ENCODE results near the gene DGLUCY. TPM values are rescaled to one million over a fixed set of nuclear protein-coding genes. Genes with fewer than 3 reads are reported as not detected.

Gene DGLUCY
- total and polyA plus RNA-seq, 2 of the 13 experiments (the other 11 are each of a cell fraction or from before 2014, with no cell fraction given) = 14.8 to 36.3 TPM

DNA sequence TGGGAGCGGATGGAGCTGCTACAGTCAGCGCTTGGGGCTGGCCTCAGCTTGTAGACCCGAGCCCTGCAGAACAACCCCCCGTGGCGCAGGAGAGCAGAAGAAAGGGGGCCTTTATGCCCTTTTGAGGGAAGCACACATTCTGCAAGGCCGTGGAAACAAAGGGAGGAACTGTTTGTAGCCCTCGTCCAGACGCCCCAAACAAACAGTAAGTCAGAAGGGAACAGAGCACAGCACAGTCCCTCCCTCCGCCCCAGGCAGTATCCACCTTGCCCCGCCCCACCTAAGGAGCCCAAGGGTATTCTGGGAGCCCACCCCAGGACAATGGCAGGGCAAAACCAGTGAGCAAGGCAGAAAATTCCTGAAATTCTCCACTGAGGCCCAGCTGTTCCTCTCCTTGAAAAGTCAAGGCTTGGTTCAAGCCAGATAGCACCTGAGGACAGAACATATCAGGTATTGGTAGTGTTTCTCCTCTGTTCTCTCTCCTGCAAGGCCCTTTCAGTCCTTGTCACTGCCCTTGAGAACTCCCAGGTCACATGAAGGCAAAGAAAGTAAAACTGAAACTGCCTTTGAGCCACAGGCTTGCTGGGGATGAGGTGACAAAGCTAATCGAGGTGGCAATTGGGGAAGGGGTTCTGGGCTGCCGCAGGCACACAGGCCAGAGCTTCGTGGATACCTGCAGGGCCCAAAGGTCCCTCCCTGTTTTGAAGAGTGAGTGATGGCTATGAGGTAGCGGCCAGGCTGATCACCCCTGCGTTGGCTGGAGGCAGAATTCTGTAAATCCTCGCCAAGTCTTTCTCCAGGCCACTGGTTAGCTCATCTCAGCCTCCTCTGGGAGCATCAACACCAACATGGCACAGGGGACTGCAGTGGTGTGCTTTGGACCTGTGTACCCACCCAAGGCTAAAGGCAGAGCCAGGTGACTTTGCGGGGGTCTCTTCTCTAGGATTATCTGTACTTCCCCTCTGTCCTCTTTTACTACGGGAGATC, 499 bp downstream of the DGLUCY start (continued):
- peak; percentile 82; the same call in 1 of the 2 replicates for TF ChIP-seq ZNF343 (CRISPR knock-in tag; IDR thresholded peaks at IDR 0.05)
- peak; percentile 41; the same call in 1 of the 2 replicates for TF ChIP-seq ZNF501 (CRISPR knock-in tag; IDR thresholded peaks at IDR 0.05)
- no peak for TF ChIP-seq JUNB (CRISPR knock-in tag; IDR thresholded peaks at IDR 0.05; ENCODE audit: borderline replicate concordance)
- TF ChIP-seq HOXD1 (CRISPR knock-in tag; IDR thresholded peaks at IDR 0.05) = no peak
- TF ChIP-seq PAX8 (CRISPR knock-in tag; IDR thresholded peaks at IDR 0.05; ENCODE audit: borderline replicate concordance) = no peak
- no peak for TF ChIP-seq ZBTB20 (CRISPR knock-in tag; IDR thresholded peaks at IDR 0.05; ENCODE audit: borderline replicate concordance, low read depth)
- peak; percentile 23; the same call in 1 of the 2 replicates for TF ChIP-seq ZNF878 (CRISPR knock-in tag; IDR thresholded peaks at IDR 0.05)
- peak; percentile 73 for TF ChIP-seq YEATS4 (CRISPR knock-in tag; IDR thresholded peaks at IDR 0.05; ENCODE audit: borderline replicate concordance)
- TF ChIP-seq KMT2B (CRISPR knock-in tag; IDR thresholded peaks at IDR 0.05) = peak; percentile 13
- TF ChIP-seq, protein P1, sequence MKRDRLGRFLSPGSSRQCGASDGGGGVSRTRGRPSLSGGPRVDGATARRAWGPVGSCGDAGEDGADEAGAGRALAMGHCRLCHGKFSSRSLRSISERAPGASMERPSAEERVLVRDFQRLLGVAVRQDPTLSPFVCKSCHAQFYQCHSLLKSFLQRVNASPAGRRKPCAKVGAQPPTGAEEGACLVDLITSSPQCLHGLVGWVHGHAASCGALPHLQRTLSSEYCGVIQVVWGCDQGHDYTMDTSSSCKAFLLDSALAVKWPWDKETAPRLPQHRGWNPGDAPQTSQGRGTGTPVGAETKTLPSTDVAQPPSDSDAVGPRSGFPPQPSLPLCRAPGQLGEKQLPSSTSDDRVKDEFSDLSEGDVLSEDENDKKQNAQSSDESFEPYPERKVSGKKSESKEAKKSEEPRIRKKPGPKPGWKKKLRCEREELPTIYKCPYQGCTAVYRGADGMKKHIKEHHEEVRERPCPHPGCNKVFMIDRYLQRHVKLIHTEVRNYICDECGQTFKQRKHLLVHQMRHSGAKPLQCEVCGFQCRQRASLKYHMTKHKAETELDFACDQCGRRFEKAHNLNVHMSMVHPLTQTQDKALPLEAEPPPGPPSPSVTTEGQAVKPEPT (CRISPR knock-in tag; IDR thresholded peaks at IDR 0.05; ENCODE audit: low read depth) = peak; percentile 75
- TF ChIP-seq, protein P2, sequence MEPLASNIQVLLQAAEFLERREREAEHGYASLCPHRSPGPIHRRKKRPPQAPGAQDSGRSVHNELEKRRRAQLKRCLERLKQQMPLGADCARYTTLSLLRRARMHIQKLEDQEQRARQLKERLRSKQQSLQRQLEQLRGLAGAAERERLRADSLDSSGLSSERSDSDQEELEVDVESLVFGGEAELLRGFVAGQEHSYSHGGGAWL (CRISPR knock-in tag; IDR thresholded peaks at IDR 0.05) = 0 out of 2 replicates have a peak, but pooled peaks have one; percentile 43
- TF ChIP-seq, protein P3, sequence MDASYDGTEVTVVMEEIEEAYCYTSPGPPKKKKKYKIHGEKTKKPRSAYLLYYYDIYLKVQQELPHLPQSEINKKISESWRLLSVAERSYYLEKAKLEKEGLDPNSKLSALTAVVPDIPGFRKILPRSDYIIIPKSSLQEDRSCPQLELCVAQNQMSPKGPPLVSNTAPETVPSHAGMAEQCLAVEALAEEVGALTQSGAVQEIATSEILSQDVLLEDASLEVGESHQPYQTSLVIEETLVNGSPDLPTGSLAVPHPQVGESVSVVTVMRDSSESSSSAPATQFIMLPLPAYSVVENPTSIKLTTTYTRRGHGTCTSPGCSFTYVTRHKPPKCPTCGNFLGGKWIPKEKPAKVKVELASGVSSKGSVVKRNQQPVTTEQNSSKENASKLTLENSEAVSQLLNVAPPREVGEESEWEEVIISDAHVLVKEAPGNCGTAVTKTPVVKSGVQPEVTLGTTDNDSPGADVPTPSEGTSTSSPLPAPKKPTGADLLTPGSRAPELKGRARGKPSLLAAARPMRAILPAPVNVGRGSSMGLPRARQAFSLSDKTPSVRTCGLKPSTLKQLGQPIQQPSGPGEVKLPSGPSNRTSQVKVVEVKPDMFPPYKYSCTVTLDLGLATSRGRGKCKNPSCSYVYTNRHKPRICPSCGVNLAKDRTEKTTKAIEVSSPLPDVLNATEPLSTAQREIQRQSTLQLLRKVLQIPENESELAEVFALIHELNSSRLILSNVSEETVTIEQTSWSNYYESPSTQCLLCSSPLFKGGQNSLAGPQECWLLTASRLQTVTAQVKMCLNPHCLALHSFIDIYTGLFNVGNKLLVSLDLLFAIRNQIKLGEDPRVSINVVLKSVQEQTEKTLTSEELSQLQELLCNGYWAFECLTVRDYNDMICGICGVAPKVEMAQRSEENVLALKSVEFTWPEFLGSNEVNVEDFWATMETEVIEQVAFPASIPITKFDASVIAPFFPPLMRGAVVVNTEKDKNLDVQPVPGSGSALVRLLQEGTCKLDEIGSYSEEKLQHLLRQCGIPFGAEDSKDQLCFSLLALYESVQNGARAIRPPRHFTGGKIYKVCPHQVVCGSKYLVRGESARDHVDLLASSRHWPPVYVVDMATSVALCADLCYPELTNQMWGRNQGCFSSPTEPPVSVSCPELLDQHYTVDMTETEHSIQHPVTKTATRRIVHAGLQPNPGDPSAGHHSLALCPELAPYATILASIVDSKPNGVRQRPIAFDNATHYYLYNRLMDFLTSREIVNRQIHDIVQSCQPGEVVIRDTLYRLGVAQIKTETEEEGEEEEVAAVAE (CRISPR knock-in tag; IDR thresholded peaks at IDR 0.05; ENCODE audit: borderline replicate concordance) = no peak
- peak; percentile 73 for TF ChIP-seq POLR2G (IDR thresholded peaks at IDR 0.05; ENCODE audit: low read depth, low read length)
- peak; percentile 41; the same call in 1 of the 2 replicates for TF ChIP-seq KMT2A (CRISPR knock-in tag; IDR thresholded peaks at IDR 0.05)
- TF ChIP-seq, protein P4, sequence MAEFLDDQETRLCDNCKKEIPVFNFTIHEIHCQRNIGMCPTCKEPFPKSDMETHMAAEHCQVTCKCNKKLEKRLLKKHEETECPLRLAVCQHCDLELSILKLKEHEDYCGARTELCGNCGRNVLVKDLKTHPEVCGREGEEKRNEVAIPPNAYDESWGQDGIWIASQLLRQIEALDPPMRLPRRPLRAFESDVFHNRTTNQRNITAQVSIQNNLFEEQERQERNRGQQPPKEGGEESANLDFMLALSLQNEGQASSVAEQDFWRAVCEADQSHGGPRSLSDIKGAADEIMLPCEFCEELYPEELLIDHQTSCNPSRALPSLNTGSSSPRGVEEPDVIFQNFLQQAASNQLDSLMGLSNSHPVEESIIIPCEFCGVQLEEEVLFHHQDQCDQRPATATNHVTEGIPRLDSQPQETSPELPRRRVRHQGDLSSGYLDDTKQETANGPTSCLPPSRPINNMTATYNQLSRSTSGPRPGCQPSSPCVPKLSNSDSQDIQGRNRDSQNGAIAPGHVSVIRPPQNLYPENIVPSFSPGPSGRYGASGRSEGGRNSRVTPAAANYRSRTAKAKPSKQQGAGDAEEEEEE (CRISPR knock-in tag; IDR thresholded peaks at IDR 0.05; ENCODE audit: borderline replicate concordance) = no peak
- TF ChIP-seq, protein P5, sequence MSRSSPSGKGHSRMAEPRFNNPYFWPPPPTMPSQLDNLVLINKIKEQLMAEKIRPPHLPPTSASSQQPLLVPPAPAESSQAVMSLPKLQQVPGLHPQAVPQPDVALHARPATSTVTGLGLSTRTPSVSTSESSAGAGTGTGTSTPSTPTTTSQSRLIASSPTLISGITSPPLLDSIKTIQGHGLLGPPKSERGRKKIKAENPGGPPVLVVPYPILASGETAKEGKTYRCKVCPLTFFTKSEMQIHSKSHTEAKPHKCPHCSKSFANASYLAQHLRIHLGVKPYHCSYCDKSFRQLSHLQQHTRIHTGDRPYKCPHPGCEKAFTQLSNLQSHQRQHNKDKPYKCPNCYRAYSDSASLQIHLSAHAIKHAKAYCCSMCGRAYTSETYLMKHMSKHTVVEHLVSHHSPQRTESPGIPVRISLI (CRISPR knock-in tag; IDR thresholded peaks at IDR 0.05; ENCODE audit: borderline replicate concordance) = peak; percentile 50; the same call in 1 of the 2 replicates
- 0 out of 2 replicates have a peak, but pooled peaks have one; percentile 6 for TF ChIP-seq KDM2A (CRISPR knock-in tag; IDR thresholded peaks at IDR 0.05; ENCODE audit: borderline replicate concordance, low read depth)
- peak; percentile 40; the same call in 1 of the 2 replicates for TF ChIP-seq PHF21A (CRISPR knock-in tag; IDR thresholded peaks at IDR 0.05)

Measured in HepG2 (cell line).